Retinal pigment epithelial cell (primary cell): Measurements from ENCODE around the gene DHX29.

Source experiments
- DNase-seq: peaks from one replicate; pipeline ENCODE4 v3.0.0-alpha.2; 2010; ENCODE audit warnings: low read depth
- H3K4me3 ChIP-seq: 2 replicates; pipeline ENCODE4 v1.5.1; 2011; ENCODE audit warnings: mild to moderate bottlenecking, low read length, control low read depth, moderate library complexity
- CTCF ChIP-seq: conservative IDR thresholded peaks from 2 replicates; pipeline ENCODE4 v1.5.1; 2011; ENCODE audit warnings: low read depth, low read length, control low read depth, inconsistent platforms

The DHX29 gene

GRCh38 chr5:55258339-55258738, 49.2 kb downstream of the DHX29 start:
- TF ChIP-seq CTCF: no peak

GRCh38 chr5:55254802-55255201, 52.7 kb downstream of the DHX29 start:
- DNase-seq: no peak
- TF ChIP-seq CTCF: no peak
- no peak overlapping the region for H3K4me3 ChIP-seq

More at GRCh38 chr5:55258339-55258738, 49.2 kb downstream of the DHX29 start:
- H3K4me3 ChIP-seq: no peak overlapping the region
- DNase-seq: no peak

GRCh38 chr5:55250064-55250463, 57.4 kb downstream of the DHX29 start:
- no peak for DNase-seq
- TF ChIP-seq CTCF: no peak
- no peak overlapping the region for H3K4me3 ChIP-seq

- DNase-seq: no peak
- TF ChIP-seq CTCF: no peak
- no peak overlapping the region for H3K4me3 ChIP-seq
These were observed 65.7 kb downstream of the DHX29 start for GRCh38 chr5:55241746-55242145.

GRCh38 chr5:55236800-55237199, 70.7 kb downstream of the DHX29 start:
- TF ChIP-seq CTCF: no peak
- DNase-seq: no peak
- no peak overlapping the region for H3K4me3 ChIP-seq

GRCh38 chr5:55234121-55234700, 73.3 kb downstream of the DHX29 start:
- no peak for DNase-seq
- peak overlapping the region; percentile 58 for H3K4me3 ChIP-seq
- no peak for TF ChIP-seq CTCF
